SU-DHL-6 (cell line): Measurements from ENCODE around the gene ACADL.

ENCODE experiments used
- H2AFZ ChIP-seq: fragments of 200-600 bp; sonication (generic); 2 replicates; pipeline ENCODE4 v1.6.1; 2014; ENCODE audit warnings: low read depth, mild to moderate bottlenecking, moderate library complexity, mixed read lengths, antibody characterized with exemption, low read length; ENCODE audit not compliant: severe bottlenecking
- H3F3A ChIP-seq: fragments of 200-600 bp; shearing (Covaris generic); 2 replicates; pipeline ENCODE4 v1.6.0; 2016; ENCODE audit warnings: antibody characterized with exemption, mild to moderate bottlenecking; ENCODE audit not compliant: insufficient read depth
- H3K27ac ChIP-seq: fragments of 200-600 bp; sonication (generic); 2 replicates; pipeline ENCODE4 v1.5.1; 2016; ENCODE audit warnings: low read depth, mild to moderate bottlenecking, low read length, moderate library complexity, mixed read lengths
- H3K27me3 ChIP-seq: fragments of 200-600 bp; sonication (generic), shearing (Covaris generic); 2 replicates; pipeline ENCODE4 v1.6.0; 2014; ENCODE audit warnings: mild to moderate bottlenecking, low read length
- H3K36me3 ChIP-seq: fragments of 200-600 bp; sonication (generic); 2 replicates; pipeline ENCODE4 v1.6.1; 2014; ENCODE audit warnings: mild to moderate bottlenecking, low read length, mixed read lengths
- H3K4me2 ChIP-seq: fragments of 300-600, 200-600 bp; shearing (Covaris generic), sonication (generic); 2 replicates; pipeline ENCODE4 v1.6.0; 2014; ENCODE audit warnings: low read length, low read depth, mild to moderate bottlenecking; ENCODE audit not compliant: poor library complexity, severe bottlenecking
- H3K4me3 ChIP-seq: fragments of 200-600 bp; sonication (generic); 2 replicates; pipeline ENCODE4 v1.5.1; 2014; ENCODE audit warnings: antibody characterized with exemption, low read length, mild to moderate bottlenecking, mixed read lengths; ENCODE audit not compliant: insufficient read depth, poor library complexity, severe bottlenecking
- H3K79me2 ChIP-seq: fragments of 200-600 bp; sonication (generic); 2 replicates; pipeline ENCODE4 v1.6.1; 2014; ENCODE audit warnings: mild to moderate bottlenecking, low read length, moderate library complexity; ENCODE audit not compliant: insufficient read depth
- H3K9ac ChIP-seq: fragments of 200-600 bp; sonication (generic); 2 replicates; pipeline ENCODE4 v1.7.0; 2014; ENCODE audit warnings: mild to moderate bottlenecking, low read length
- H3K9me2 ChIP-seq: fragments of 200-600 bp; sonication (generic); replicated peaks from 2 replicates; pipeline ENCODE4 v1.6.1; 2014; ENCODE audit warnings: low read length; ENCODE audit not compliant: insufficient read depth
- H3K9me3 ChIP-seq: fragments of 200-600 bp; sonication (generic); 2 replicates; pipeline ENCODE4 v1.6.1; 2014; ENCODE audit warnings: low read length, mixed read lengths; ENCODE audit not compliant: insufficient read depth
- H4K20me1 ChIP-seq: fragments of 200-600 bp; sonication (generic); 2 replicates; pipeline ENCODE4 v1.6.1; 2014; ENCODE audit warnings: low read depth, mild to moderate bottlenecking, antibody characterized with exemption, low read length, moderate library complexity, mixed read lengths
- CTCF ChIP-seq: fragments of 200-600 bp; sonication (generic); IDR thresholded peaks from one replicate; pipeline ENCODE4 v1.5.1; 2017; ENCODE audit warnings: antibody characterized with exemption, mild to moderate bottlenecking, low read length, moderate library complexity; ENCODE audit not compliant: insufficient read depth, poor library complexity, severe bottlenecking
- EZH2phosphoT487 ChIP-seq: fragments of 200-600 bp; sonication (generic), shearing (Covaris generic); conservative IDR thresholded peaks from 2 replicates; pipeline ENCODE4 v1.6.1; 2018; ENCODE audit warnings: mild to moderate bottlenecking, antibody characterized with exemption, low read length, moderate library complexity, mixed read lengths

The ACADL gene

GRCh38 chr2:210215120-210215519, 10.1 kb downstream of the ACADL start:
- H3K27me3 ChIP-seq, result no peaks in the 10 kb centered on the region
- no peak overlapping the region for H3K9ac ChIP-seq
- no peak overlapping the region for H2AFZ ChIP-seq
- H3K79me2 ChIP-seq, result no peaks in the 10 kb centered on the region
- TF ChIP-seq EZH2phosphoT487, result no peak
- H3K36me3 ChIP-seq, result no peaks in the 10 kb centered on the region
- H4K20me1 ChIP-seq, result no peaks in the 10 kb centered on the region
- no peaks in the 10 kb centered on the region for H3K9me3 ChIP-seq
- no peak overlapping the region for H3K4me2 ChIP-seq
- H3K4me3 ChIP-seq, result no peak overlapping the region
- H3K9me2 ChIP-seq, result no peaks in the 10 kb centered on the region
- H3F3A ChIP-seq, result no peaks in the 10 kb centered on the region
- H3K27ac ChIP-seq, result no peak overlapping the region

DNA sequence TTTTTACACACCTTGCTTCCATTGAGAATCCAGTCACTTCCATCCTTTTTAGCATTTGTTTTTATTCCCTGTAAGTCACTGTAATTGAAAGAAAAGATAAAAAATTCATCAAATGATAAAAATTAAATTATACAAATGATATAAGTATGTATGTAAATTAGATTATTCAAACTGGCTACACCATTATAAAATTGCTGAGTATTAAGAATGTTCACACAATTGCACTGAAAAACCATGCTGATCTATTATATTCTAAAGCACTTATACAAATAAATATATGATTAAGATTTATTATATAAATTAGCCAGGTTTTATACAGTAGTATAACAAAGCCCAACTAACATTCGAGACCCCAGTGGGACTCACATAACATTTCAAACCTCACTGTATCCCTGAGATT, 15.1 kb downstream of the ACADL start:
- Histone ChIP-seq H3K9ac (no peak overlapping the region), H3K4me2 (no peak overlapping the region), H4K20me1 (no peaks in the 10 kb centered on the region), H3K36me3 (no peaks in the 10 kb centered on the region), H3F3A (no peaks in the 10 kb centered on the region), H3K4me3 (no peak overlapping the region), H3K9me2 (no peaks in the 10 kb centered on the region), H3K27me3 (no peaks in the 10 kb centered on the region), H3K9me3 (no peaks in the 10 kb centered on the region), H3K79me2 (no peaks in the 10 kb centered on the region), H2AFZ (no peak overlapping the region), H3K27ac (no peak overlapping the region)
- TF ChIP-seq EZH2phosphoT487, result no peak
- TF ChIP-seq CTCF, result no peak

DNA sequence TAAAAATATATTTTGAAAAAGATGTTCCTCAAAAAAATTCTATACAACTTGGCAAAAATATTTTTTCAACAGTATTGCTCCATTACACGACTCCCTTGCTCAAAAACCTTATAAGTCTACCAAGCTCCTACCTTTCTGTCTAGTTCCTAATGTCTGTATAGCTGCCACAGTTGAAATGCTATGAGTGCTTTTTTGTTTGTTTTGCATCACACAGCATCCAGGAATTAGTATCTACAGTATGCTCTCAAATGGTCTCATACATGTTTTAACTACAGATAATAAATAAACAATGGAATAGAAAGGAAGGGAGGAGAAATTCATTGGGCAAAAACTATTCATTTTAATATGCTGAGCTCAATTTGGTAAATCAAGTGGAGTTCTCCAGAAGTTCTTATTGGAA, 17.3 kb downstream of the ACADL start:
- Histone ChIP-seq H3K9me2 (no peaks in the 10 kb centered on the region), H3K27me3 (no peaks in the 10 kb centered on the region), H3K4me2 (no peak overlapping the region), H4K20me1 (no peaks in the 10 kb centered on the region), H3K4me3 (no peak overlapping the region), H3K79me2 (no peaks in the 10 kb centered on the region), H2AFZ (no peak overlapping the region), H3K9me3 (no peaks in the 10 kb centered on the region), H3K9ac (no peak overlapping the region), H3K27ac (no peak overlapping the region), H3K36me3 (no peaks in the 10 kb centered on the region), H3F3A (no peaks in the 10 kb centered on the region)
- TF ChIP-seq EZH2phosphoT487 (no peak), CTCF (no peak)

DNA sequence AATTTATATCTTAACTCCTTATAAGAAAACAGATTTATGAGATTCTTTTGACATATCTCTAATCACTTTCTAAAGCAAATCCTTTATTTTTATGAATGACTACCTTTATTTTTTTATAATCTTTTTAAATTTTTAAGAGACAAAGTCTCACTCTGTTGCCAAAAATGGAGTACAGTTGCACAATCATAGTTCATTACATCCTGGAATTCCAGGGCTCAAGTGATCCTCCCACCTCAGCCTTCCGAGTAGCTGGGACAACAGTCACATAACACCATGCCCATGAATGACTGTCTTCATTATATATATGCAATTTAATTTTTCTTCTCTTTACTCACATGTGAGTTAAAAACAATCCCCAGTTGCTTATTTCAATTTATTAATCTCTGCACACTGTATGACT, 21.7 kb downstream of the ACADL start:
- Histone ChIP-seq H3K9me3 (no peaks in the 10 kb centered on the region), H3K36me3 (no peaks in the 10 kb centered on the region), H3K79me2 (no peaks in the 10 kb centered on the region), H3F3A (no peaks in the 10 kb centered on the region), H2AFZ (no peak overlapping the region), H3K9me2 (no peaks in the 10 kb centered on the region), H3K27ac (no peak overlapping the region), H3K4me2 (no peak overlapping the region), H3K4me3 (no peak overlapping the region), H4K20me1 (no peaks in the 10 kb centered on the region), H3K9ac (no peak overlapping the region), H3K27me3 (no peaks in the 10 kb centered on the region)
- TF ChIP-seq EZH2phosphoT487, result no peak
- no peak for TF ChIP-seq CTCF
